Measurements from ENCODE around the gene CRIP3.

Gene CRIP3

DNA sequence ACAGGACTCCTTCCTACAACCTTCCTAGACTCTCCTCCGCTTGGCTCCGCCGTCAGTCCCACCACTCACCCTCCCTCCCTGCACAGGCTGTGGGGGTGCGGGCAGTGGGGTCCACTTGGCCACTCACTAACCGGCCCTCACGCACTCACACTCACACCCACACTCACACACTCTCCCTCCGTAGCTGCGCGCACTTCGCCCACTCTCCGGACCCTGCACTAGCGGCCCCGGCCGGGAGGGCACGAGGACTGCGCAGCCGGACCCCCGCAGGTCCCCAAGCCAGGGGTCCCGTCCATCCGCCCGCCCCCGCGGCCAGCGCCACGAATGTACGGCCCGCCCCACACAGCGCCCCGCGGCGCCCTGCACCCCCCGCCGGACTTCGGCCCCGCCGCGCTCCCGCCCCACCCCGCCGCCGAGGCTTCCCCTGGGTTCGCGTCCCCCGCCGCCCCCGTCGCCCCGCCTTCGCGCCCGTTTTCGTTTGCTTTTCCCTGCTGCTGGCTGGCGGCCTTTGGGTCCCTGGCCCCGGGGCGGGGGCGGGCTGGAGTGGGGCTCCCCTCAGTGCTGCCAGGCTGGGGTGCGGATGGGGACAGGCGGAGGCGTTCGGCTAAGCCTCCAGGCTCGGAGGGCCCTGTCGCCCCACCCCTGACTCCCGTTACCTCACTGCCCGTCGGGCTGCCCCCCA is 33.6 kb downstream of the CRIP3 start:
- DNase-seq, result peak in 6 of 51 donors; percentile 13 to 39 (median 28)

DNA sequence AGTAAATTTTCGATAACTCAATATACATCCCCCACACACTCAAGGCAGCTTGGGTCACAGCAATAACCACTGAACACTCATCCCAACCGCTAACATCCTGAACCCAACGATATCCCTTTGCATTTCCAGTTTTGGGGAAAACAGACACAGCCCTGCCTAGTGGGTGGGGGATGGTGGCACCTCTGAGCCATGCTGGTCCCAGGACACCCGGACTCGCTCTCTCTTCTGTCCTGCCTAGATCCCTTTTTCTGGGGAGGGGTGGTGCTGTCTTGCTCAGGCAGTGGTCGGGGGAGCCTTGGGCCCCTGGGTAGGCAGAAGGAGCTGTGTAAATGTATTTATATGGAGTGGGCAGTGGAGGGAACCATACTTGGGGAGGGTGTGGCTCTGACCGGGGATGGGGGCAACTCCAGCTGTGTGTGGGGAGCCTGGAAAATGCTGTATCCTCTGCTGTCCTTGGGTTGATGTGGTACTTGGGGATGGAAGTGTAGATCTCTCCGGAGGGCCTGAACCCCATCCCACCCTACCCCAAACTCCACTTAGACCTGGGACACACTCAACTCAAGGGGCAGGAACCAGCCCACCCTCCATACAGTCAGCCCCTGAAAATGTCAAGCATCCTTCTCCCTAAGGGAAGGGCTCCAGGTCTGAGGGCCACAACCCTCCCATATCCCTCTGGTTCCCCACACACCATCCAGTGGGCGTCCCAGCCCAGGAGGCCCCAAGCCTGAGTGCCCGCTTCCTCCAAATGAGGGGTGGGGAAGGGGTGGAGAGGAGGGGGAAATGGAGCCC is 34.3 kb downstream of the CRIP3 start:
- DNase-seq, result no peak

DNA sequence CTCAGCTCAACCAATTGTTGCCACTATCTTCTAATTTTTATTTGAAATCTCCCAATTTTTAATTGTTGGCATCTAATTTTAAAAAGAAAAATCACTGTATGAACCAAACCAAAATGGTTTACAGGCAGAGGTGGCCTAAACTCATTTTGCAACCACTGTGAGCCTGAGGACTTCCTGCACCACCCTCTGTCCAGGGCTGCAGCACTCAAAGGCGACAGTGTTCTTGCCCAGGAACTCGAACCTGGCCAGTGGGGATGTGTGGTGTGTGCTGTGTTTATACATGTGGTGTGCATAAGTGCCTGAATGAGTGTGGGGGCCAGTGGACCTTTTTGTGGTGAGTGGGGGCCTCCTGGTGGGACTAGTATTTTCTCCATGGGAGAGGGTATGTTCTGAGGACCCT is 34.9 kb downstream of the CRIP3 start:
- no peak for DNase-seq

- no peak for DNase-seq
These were observed 36.7 kb downstream of the CRIP3 start for GRCh38 chr6:43271944-43272343.

DNA sequence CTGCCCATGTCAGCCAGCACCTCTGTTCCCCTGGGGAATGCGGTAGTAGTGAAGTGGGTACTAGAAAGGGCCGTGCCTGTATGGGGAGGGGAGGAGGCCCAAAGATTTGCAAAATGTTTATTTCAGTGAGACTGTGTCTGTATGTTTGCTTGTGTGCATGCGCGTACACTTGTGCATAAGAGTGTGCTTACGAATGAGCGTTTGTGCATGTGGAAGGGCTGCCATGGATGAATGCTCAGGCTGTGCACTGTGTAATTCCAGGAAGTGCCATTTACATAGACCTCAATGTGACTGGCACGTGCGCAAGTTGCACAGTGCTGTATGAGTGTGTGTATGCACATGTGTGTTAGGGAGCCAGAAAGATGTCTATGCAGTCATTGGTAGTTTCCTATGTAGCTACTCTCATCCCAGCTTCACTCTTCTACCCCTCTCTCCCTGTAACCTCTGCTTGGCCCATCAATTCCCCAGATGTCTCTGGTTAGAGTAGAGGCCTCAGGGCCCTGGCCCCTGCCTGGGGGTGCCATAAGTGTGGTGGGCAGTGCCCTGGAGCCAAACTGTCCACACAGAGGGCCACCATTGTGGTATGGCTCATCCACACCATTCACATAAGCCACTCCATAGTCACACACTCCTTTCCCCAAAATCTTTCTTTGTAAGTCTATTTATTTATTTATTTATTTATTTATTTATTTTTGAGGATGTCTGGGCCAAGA is 37.4 kb downstream of the CRIP3 start:
- DNase-seq, result no peak

GRCh38 chr6:43269273-43270007 is 39.2 kb downstream of the CRIP3 start:
- DNase-seq, result no peak

GRCh38 chr6:43268782-43269272 is 39.8 kb downstream of the CRIP3 start:
- DNase-seq, result no peak

GRCh38 chr6:43268355-43268700 is 40.3 kb downstream of the CRIP3 start:
- peak in 44 of 51 donors; percentile 19 to 81 (median 64) for DNase-seq

GRCh38 chr6:43267619-43268354 is 40.8 kb downstream of the CRIP3 start:
- no peak for DNase-seq

GRCh38 chr6:43265564-43265963 is 43.1 kb downstream of the CRIP3 start:
- DNase-seq, result no peak

- no peak for DNase-seq
These were observed 44.0 kb downstream of the CRIP3 start for GRCh38 chr6:43264599-43265145.

DNA sequence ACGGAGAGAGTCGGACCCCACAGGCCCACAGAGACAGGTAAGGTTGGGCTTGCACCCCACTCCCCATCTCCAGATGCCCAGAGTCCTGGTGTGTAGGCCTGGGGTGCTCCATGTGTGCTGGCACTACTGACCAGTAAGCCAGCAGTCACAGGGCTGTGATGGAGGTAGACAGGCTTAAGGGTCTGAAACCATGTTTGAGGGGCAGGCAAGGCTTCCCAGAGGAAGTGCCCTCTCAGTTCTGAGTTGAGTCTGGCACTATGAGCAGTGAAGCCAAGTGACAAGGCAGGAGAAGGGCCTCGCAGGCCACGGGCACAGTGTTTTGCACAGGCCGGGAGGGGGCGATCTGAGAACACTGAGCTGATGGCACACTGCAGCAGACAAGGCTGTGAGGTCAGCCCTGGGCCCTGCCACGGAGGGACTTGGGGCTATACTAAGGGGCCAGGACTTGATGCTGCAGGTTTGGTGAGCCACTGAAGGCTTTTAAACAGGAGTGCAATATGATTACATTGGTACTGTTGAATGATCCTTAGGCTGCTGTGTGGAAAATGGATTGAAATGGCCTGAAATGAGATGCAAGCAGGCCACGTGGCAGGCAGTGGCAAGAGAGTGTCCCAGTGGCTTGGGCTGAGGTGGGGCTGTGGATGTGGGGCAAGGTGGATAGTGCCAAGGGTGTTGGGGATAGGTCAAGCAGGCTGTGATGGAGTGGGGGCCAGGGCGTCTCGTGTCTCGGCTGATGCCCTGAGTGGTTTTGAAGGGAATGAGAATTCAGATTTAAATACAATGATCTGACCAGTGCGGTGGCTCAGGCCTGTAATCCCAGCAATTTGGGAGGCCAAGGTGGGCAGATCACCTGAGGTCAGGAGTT is 45.1 kb downstream of the CRIP3 start:
- peak in 29 of 51 donors; percentile 5 to 69 (median 32) for DNase-seq

DNA sequence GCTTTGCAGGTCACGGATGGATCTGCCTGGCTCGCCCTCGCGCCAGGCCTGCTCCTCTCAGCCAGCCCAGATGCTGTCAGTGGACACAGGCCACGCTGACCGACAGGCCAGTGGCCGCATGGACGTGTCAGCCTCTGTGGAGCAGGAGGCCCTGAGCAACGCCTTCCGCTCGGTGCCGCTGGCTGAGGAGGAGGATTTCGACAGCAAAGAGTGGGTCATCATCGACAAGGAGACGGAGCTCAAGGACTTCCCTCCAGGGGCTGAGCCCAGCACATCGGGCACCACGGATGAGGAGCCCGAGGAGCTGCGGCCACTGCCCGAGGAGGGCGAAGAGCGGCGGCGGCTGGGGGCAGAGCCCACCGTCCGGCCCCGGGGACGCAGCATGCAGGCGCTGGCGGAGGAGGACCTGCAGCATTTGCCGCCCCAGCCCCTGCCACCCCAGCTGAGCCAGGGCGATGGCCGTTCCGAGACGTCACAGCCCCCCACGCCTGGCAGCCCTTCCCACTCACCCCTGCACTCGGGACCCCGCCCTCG is 45.8 kb downstream of the CRIP3 start:
- DNase-seq, result no peak

- peak in 1 of 51 donors; percentile 8 for DNase-seq
These were observed 46.4 kb downstream of the CRIP3 start for GRCh38 chr6:43262000-43262779.

DNA sequence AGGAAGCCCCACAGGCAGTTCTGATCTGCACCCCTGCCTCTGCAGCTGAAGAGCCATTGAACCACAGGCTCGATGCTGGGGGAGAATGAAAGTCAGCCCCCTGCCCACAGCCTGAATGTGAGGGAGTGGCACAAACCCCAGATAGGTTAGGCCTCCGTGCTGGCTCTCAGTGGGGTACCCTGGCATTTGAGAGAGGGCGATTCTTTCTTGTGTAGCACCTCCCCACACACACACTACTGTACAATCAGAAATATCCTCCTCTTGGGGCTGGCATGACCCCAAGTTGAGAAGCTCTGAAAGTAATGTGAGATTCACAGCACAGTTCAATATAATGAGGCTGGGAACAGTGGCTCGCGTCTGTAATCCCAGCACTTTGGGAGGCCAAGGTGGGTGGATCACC is 47.4 kb downstream of the CRIP3 start:
- DNase-seq, result no peak

GRCh38 chr6:43260791-43261190 is 47.8 kb downstream of the CRIP3 start:
- no peak for DNase-seq

GRCh38 chr6:43258807-43259686 is 49.6 kb downstream of the CRIP3 start:
- DNase-seq, result no peak

Measured in hypothalamus (tissue), 51 donors.